K562 (cell line): ENCODE results near the gene PATL1. TPM values are rescaled to one million over a fixed set of nuclear protein-coding genes. Genes with fewer than 3 reads are reported as not detected.

Experiments
- BRCA1 ChIP-seq, 2 experiments: fragments of 450-650 bp in 1 of 2; sonication (generic) in 1 of 2; formaldehyde crosslinking in 1 of 2; IDR thresholded peaks; 2 replicates each; pipeline versions ENCODE4 v1.5.0 to v1.6.1; 2017 to 2020; ENCODE audit warnings: mild to moderate bottlenecking in 1 of 2, missing genetic modification reagents in 1 of 2
- CC2D1A ChIP-seq: fragments of 450-650 bp; IDR thresholded peaks from 2 replicates; pipeline ENCODE4 v1.6.1; 2017; ENCODE audit warnings: mild to moderate bottlenecking
- EGR1 ChIP-seq: fragments of 450-650 bp; conservative IDR thresholded peaks from 2 replicates; pipeline ENCODE4 v1.6.1; 2017; ENCODE audit warnings: mild to moderate bottlenecking
- EHMT2 ChIP-seq: fragments of 450-650 bp; IDR thresholded peaks from 2 replicates; pipeline ENCODE4 v1.6.1; 2018; ENCODE audit warnings: antibody characterized with exemption
- FOXP1 ChIP-seq: sonication (generic); formaldehyde crosslinking; IDR thresholded peaks from 2 replicates; pipeline ENCODE4 v1.8.0; 2022; ENCODE audit warnings: mild to moderate bottlenecking, missing genetic modification reagents
- LEF1 ChIP-seq: fragments of 450-650 bp; IDR thresholded peaks from 2 replicates; pipeline ENCODE4 v1.6.1; 2016; ENCODE audit warnings: mild to moderate bottlenecking
- NBN ChIP-seq: fragments of 450-650 bp; IDR thresholded peaks from 2 replicates; pipeline ENCODE4 v1.6.1; 2016; ENCODE audit warnings: low read depth, mild to moderate bottlenecking
- NCOA6 ChIP-seq: fragments of 450-650 bp; IDR thresholded peaks from 2 replicates; pipeline ENCODE4 v1.6.1; 2017; ENCODE audit warnings: mild to moderate bottlenecking
- NFE2L1 ChIP-seq: fragments of 450-650 bp; IDR thresholded peaks from 2 replicates; pipeline ENCODE4 v1.6.1; 2016; ENCODE audit warnings: missing genetic modification characterization, low read depth, mild to moderate bottlenecking, missing compliant biosample characterization, moderate library complexity, borderline replicate concordance
- NFIC ChIP-seq: fragments of 450-650 bp; IDR thresholded peaks from 2 replicates; pipeline ENCODE4 v1.6.1; 2017; ENCODE audit warnings: mild to moderate bottlenecking, inconsistent platforms
- NR2F6 ChIP-seq: fragments of 450-650 bp; formaldehyde crosslinking; IDR thresholded peaks from 2 replicates; pipeline ENCODE4 v1.4.0; 2020; ENCODE audit warnings: mild to moderate bottlenecking
- PRMT5 ChIP-seq: sonication (generic); formaldehyde crosslinking; IDR thresholded peaks from 2 replicates; pipeline ENCODE4 v1.5.0; 2020; ENCODE audit warnings: missing genetic modification reagents
- SREBF2 ChIP-seq: sonication (generic); formaldehyde crosslinking; IDR thresholded peaks from 2 replicates; pipeline ENCODE4 v1.4.0; 2020; ENCODE audit warnings: mild to moderate bottlenecking, missing genetic modification reagents
- ZNF143 ChIP-seq: sonication (generic); formaldehyde crosslinking; IDR thresholded peaks from 2 replicates; pipeline ENCODE4 v1.9.0; 2022; ENCODE audit warnings: mild to moderate bottlenecking, missing genetic modification reagents
- ZNF175 ChIP-seq: fragments of 200-800 bp; sonication (Bioruptor generic); IDR thresholded peaks from 2 replicates; pipeline ENCODE4 v1.6.1; 2016; ENCODE audit warnings: low read depth, mild to moderate bottlenecking, missing genetic modification characterization, missing compliant biosample characterization
- ZNF239 ChIP-seq: fragments of 250-450 bp; sonication (Bioruptor Pico); IDR thresholded peaks from 2 replicates; pipeline ENCODE4 v1.4.0; 2020; ENCODE audit warnings: mild to moderate bottlenecking
- ZNF431 ChIP-seq: sonication (generic); formaldehyde crosslinking; IDR thresholded peaks from 2 replicates; pipeline ENCODE4 v1.8.0; 2022; ENCODE audit warnings: mild to moderate bottlenecking, missing genetic modification reagents
- ZNF57 ChIP-seq: fragments of 450-650 bp; formaldehyde crosslinking; IDR thresholded peaks from 2 replicates; pipeline ENCODE4 v1.4.0; 2020; ENCODE audit warnings: mild to moderate bottlenecking, moderate library complexity
- ZNF695 ChIP-seq: fragments of 450-650 bp; formaldehyde crosslinking; IDR thresholded peaks from 2 replicates; pipeline ENCODE4 v1.4.0; 2020; ENCODE audit warnings: mild to moderate bottlenecking, moderate library complexity
- ZNF75A ChIP-seq: fragments of 450-650 bp; formaldehyde crosslinking; IDR thresholded peaks from 2 replicates; pipeline ENCODE4 v1.4.0; 2020; ENCODE audit warnings: mild to moderate bottlenecking
- polyA plus RNA-seq, 8 experiments: library from polyadenylated mRNA; depleted of rRNA in 4 of 8; stranded (reverse) in 5 of 8; unstranded in 3 of 8; fragments of >200 nt; fragmentation: Nextera tagmentation in 2 of 8; fragmentation: Illumina TruSeq in 1 of 8; extraction: Ambion mirVana in 2 of 8; extraction: Trizol in 1 of 8; gene quantifications; 2 replicates each; pipeline versions ENCODE4 v1.2.1 to v1.2.3, GENCODE V29; 2011 to 2014; ENCODE audit warnings: inconsistent platforms in 1 of 8, missing spikeins in 1 of 8
- total RNA-seq, 7 experiments: library from RNA; depleted of rRNA in 6 of 7; stranded (reverse); fragments of >200 nt in 6 of 7; fragmentation: Illumina TruSeq in 2 of 7; extraction: Trizol in 2 of 7; gene quantifications; 2 replicates each; pipeline versions ENCODE4 v1.2.1 to v1.2.3, GENCODE V29; 2011 to 2021; ENCODE audit warnings: low replicate concordance in 1 of 7
- TF ChIP-seq, protein P1 (sequence below): fragments of 250-450 bp; sonication (Bioruptor Pico); IDR thresholded peaks from 2 replicates; pipeline ENCODE4 v1.4.0; 2020; ENCODE audit warnings: mild to moderate bottlenecking, moderate library complexity, borderline replicate concordance
- TF ChIP-seq, protein P2 (sequence below), 2 experiments: fragments of 450-650 bp; IDR thresholded peaks; 2 replicates each; pipeline ENCODE4 v1.6.1; 2016
- TF ChIP-seq, protein P3 (sequence below): fragments of 250-450 bp; sonication (Bioruptor Pico); IDR thresholded peaks from 2 replicates; pipeline ENCODE4 v1.8.0; 2021; ENCODE audit warnings: moderate library complexity, mild to moderate bottlenecking, inconsistent platforms
- TF ChIP-seq, protein P4 (sequence below), 2 experiments: fragments of 250-450 bp in 1 of 2; fragments of 450-650 bp in 1 of 2; sonication (Bioruptor Pico) in 1 of 2; IDR thresholded peaks; 2 replicates each; pipeline versions ENCODE4 v1.6.1 to v1.8.0; 2016 to 2021; ENCODE audit warnings: mild to moderate bottlenecking in 2 of 2, moderate library complexity in 2 of 2, missing compliant biosample characterization in 1 of 2, missing genetic modification characterization in 1 of 2

Gene PATL1
- total and polyA plus RNA-seq, 9 of the 15 experiments (the other 6 are each of a cell fraction or from before 2014, with no cell fraction given): 3.2 to 48.0 (median 16.4) TPM

DNA sequence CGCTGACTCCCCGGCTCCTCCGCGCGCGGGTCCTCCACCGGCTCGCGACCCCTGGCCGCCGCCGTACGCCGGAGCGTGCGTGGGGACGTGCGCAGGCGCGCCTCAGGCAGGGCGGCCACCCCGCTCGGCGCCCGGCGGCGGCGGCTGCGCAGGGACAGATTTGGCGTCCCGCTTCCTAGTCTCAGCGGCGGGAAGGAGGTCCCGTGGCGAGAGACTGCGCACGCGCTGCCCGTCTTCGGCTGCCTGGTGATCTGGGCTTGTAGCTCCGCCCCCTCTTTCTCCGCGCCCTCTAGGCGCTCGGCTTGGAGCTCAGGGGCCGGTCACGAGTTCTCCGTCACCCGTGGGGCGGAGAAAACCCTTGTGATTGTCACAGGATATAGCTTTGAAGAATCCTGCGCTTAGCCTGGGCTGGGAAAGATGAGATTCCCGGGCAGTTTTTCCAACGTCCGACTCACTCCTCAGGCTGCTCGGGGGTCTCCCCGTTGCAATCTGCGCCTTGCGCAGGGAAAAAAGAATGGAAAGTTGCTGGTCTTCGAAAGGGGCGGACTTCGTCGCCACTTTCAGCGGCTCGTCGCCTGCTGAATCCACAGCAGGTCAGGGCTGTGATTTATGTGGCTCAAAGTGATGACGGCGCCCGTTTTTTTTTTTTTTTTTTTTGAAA, at the start of gene PATL1 (continued):
- TF ChIP-seq ZNF143 (CRISPR knock-in tag) (no peak), PRMT5 (CRISPR knock-in tag) (no peak), ZNF57 (CRISPR knock-in tag) (no peak), ZNF239 (CRISPR knock-in tag) (no peak), NBN (peak; percentile 87), LEF1 (no peak; the same call in 1 of the 2 replicates), ZNF431 (CRISPR knock-in tag) (no peak), EGR1 (0 out of 2 replicates have a peak, but pooled peaks have one; percentile 38), CC2D1A (peak; percentile 34; the same call in 1 of the 2 replicates), ZNF695 (CRISPR knock-in tag) (no peak), NFIC (no peak), ZNF175 (CRISPR knock-in tag) (no peak), NCOA6 (no peak), NFE2L1 (tag) (no peak), EHMT2 (no peak), FOXP1 (no peak), SREBF2 (CRISPR knock-in tag) (no peak), BRCA1 (IDR thresholded peaks at IDR 0.05) (no peak), BRCA1 (CRISPR knock-in tag; IDR thresholded peaks at IDR 0.05) (no peak), NR2F6 (CRISPR knock-in tag) (no peak), ZNF75A (CRISPR knock-in tag) (no peak)
- TF ChIP-seq, protein P1, sequence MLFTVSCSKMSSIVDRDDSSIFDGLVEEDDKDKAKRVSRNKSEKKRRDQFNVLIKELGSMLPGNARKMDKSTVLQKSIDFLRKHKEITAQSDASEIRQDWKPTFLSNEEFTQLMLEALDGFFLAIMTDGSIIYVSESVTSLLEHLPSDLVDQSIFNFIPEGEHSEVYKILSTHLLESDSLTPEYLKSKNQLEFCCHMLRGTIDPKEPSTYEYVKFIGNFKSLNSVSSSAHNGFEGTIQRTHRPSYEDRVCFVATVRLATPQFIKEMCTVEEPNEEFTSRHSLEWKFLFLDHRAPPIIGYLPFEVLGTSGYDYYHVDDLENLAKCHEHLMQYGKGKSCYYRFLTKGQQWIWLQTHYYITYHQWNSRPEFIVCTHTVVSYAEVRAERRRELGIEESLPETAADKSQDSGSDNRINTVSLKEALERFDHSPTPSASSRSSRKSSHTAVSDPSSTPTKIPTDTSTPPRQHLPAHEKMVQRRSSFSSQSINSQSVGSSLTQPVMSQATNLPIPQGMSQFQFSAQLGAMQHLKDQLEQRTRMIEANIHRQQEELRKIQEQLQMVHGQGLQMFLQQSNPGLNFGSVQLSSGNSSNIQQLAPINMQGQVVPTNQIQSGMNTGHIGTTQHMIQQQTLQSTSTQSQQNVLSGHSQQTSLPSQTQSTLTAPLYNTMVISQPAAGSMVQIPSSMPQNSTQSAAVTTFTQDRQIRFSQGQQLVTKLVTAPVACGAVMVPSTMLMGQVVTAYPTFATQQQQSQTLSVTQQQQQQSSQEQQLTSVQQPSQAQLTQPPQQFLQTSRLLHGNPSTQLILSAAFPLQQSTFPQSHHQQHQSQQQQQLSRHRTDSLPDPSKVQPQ (CRISPR knock-in tag): no peak
- TF ChIP-seq, protein P2, sequence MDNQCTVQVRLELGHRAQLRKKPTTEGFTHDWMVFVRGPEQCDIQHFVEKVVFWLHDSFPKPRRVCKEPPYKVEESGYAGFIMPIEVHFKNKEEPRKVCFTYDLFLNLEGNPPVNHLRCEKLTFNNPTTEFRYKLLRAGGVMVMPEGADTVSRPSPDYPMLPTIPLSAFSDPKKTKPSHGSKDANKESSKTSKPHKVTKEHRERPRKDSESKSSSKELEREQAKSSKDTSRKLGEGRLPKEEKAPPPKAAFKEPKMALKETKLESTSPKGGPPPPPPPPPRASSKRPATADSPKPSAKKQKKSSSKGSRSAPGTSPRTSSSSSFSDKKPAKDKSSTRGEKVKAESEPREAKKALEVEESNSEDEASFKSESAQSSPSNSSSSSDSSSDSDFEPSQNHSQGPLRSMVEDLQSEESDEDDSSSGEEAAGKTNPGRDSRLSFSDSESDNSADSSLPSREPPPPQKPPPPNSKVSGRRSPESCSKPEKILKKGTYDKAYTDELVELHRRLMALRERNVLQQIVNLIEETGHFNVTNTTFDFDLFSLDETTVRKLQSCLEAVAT (IDR thresholded peaks at IDR 0.05): no peak; a peak in 1 of 4 replicates
- TF ChIP-seq, protein P3, sequence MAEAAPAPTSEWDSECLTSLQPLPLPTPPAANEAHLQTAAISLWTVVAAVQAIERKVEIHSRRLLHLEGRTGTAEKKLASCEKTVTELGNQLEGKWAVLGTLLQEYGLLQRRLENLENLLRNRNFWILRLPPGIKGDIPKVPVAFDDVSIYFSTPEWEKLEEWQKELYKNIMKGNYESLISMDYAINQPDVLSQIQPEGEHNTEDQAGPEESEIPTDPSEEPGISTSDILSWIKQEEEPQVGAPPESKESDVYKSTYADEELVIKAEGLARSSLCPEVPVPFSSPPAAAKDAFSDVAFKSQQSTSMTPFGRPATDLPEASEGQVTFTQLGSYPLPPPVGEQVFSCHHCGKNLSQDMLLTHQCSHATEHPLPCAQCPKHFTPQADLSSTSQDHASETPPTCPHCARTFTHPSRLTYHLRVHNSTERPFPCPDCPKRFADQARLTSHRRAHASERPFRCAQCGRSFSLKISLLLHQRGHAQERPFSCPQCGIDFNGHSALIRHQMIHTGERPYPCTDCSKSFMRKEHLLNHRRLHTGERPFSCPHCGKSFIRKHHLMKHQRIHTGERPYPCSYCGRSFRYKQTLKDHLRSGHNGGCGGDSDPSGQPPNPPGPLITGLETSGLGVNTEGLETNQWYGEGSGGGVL (CRISPR knock-in tag): no peak
- TF ChIP-seq, protein P4, sequence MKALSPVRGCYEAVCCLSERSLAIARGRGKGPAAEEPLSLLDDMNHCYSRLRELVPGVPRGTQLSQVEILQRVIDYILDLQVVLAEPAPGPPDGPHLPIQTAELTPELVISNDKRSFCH (CRISPR knock-in tag; IDR thresholded peaks at IDR 0.05): no peak
- TF ChIP-seq, protein P4 (tag; IDR thresholded peaks at IDR 0.05): 0 out of 2 replicates have a peak, but pooled peaks have one; percentile 56
